ENCODE data around the gene VSIG10L. TPM values are rescaled to one million over a fixed set of nuclear protein-coding genes. Genes with fewer than 3 reads are reported as not detected.

The VSIG10L gene
- total RNA-seq, 2 experiments from 2014 or later, result 0.09 to 1.6 TPM

- DNase-seq (ENCODE audit: low spot score), result no peak
Observed at GRCh38 chr19:51318687-51319648, 23.0 kb downstream of the VSIG10L start.

GRCh38 chr19:51317968-51318367 is 24.0 kb downstream of the VSIG10L start:
- Histone ChIP-seq H3K27ac (ENCODE audit: low read depth, low read length, poor library complexity, severe bottlenecking) (no peak overlapping the region), H3K4me3 (ENCODE audit: low read depth, low read length, poor library complexity, severe bottlenecking) (no peak overlapping the region), H3K36me3 (ENCODE audit: insufficient read depth, low read length) (no peaks in the 10 kb centered on the region), H3K79me2 (ENCODE audit: insufficient read depth, low read depth, low read length) (no peaks in the 10 kb centered on the region), H3K9me2 (ENCODE audit: insufficient read depth, low read length) (no peaks in the 10 kb centered on the region), H3K4me2 (ENCODE audit: low read length) (no peak overlapping the region), H3K9me3 (ENCODE audit: low read length) (no peaks in the 10 kb centered on the region), H3K4me1 (ENCODE audit: insufficient read depth, low read length, poor library complexity, severe bottlenecking) (no peaks in the 10 kb centered on the region), H4K20me1 (ENCODE audit: insufficient read depth, low read length) (no peaks in the 10 kb centered on the region), H2AFZ (ENCODE audit: low read length) (no peak overlapping the region)
- TF ChIP-seq CTCF (conservative IDR thresholded peaks at IDR 0.05; ENCODE audit: low read length) (no peak), EZH2phosphoT487 (IDR thresholded peaks at IDR 0.05; ENCODE audit: borderline replicate concordance, low read depth, low read length) (no peak)
- BruUV-seq (replicated peaks), result no TSS peak
- intact Hi-C loops (cut with micrococcal nuclease; ENCODE audit: unreplicated experiment), result no loop called here
- DNase-seq (ENCODE audit: low spot score), result no peak
- ChIA-PET CTCF (ENCODE audit: unreplicated experiment) (no interaction called here), POLR2A (no interaction called here)

More at GRCh38 chr19:51318687-51319648, 23.0 kb downstream of the VSIG10L start:
- Histone ChIP-seq H3K27ac (ENCODE audit: low read depth, low read length, poor library complexity, severe bottlenecking) (no peak overlapping the region), H3K36me3 (ENCODE audit: insufficient read depth, low read length) (no peaks in the 10 kb centered on the region), H3K4me1 (ENCODE audit: insufficient read depth, low read length, poor library complexity, severe bottlenecking) (no peaks in the 10 kb centered on the region), H2AFZ (ENCODE audit: low read length) (no peak overlapping the region), H3K9me2 (ENCODE audit: insufficient read depth, low read length) (no peaks in the 10 kb centered on the region), H3K4me3 (ENCODE audit: low read depth, low read length, poor library complexity, severe bottlenecking) (no peak overlapping the region), H3K79me2 (ENCODE audit: insufficient read depth, low read depth, low read length) (no peaks in the 10 kb centered on the region), H3K4me2 (ENCODE audit: low read length) (no peak overlapping the region), H3K9me3 (ENCODE audit: low read length) (no peaks in the 10 kb centered on the region), H4K20me1 (ENCODE audit: insufficient read depth, low read length) (no peaks in the 10 kb centered on the region)
- intact Hi-C loops (cut with micrococcal nuclease; ENCODE audit: unreplicated experiment), result no loop called here
- ChIA-PET POLR2A (no interaction called here), CTCF (ENCODE audit: unreplicated experiment) (no interaction called here)
- TF ChIP-seq CTCF (conservative IDR thresholded peaks at IDR 0.05; ENCODE audit: low read length), result no peak
- TF ChIP-seq EZH2phosphoT487 (IDR thresholded peaks at IDR 0.05; ENCODE audit: borderline replicate concordance, low read depth, low read length), result no peak
- no TSS peak for BruUV-seq (replicated peaks)

- Histone ChIP-seq H2AFZ (ENCODE audit: low read length) (no peak overlapping the region), H3K4me3 (ENCODE audit: low read depth, low read length, poor library complexity, severe bottlenecking) (no peak overlapping the region), H3K9me2 (ENCODE audit: insufficient read depth, low read length) (no peaks in the 10 kb centered on the region), H3K27ac (ENCODE audit: low read depth, low read length, poor library complexity, severe bottlenecking) (no peak overlapping the region), H3K79me2 (ENCODE audit: insufficient read depth, low read depth, low read length) (no peaks in the 10 kb centered on the region), H3K4me2 (ENCODE audit: low read length) (no peak overlapping the region), H3K4me1 (ENCODE audit: insufficient read depth, low read length, poor library complexity, severe bottlenecking) (no peaks in the 10 kb centered on the region), H4K20me1 (ENCODE audit: insufficient read depth, low read length) (no peaks in the 10 kb centered on the region), H3K9me3 (ENCODE audit: low read length) (no peaks in the 10 kb centered on the region), H3K36me3 (ENCODE audit: insufficient read depth, low read length) (no peaks in the 10 kb centered on the region)
- POLR2A ChIA-PET, result no interaction called here
- no peak for DNase-seq (ENCODE audit: low spot score)
- BruUV-seq (replicated peaks), result no TSS peak
- CTCF ChIA-PET (ENCODE audit: unreplicated experiment), result no interaction called here
- TF ChIP-seq EZH2phosphoT487 (IDR thresholded peaks at IDR 0.05; ENCODE audit: borderline replicate concordance, low read depth, low read length) (no peak), CTCF (conservative IDR thresholded peaks at IDR 0.05; ENCODE audit: low read length) (no peak)
- intact Hi-C loops (cut with micrococcal nuclease; ENCODE audit: unreplicated experiment), result no loop called here
Observed at GRCh38 chr19:51317376-51317775, 24.6 kb downstream of the VSIG10L start.
